ENCODE data around the gene DNAH14. TPM values are rescaled to one million over a fixed set of nuclear protein-coding genes. Genes with fewer than 3 reads are reported as not detected.
"Not testable (repeated sequence)": the region's sequence is repeated elsewhere in the genome, so short reads cannot be mapped to it uniquely, and the experiment has no call there.

Gene DNAH14
- total and polyA plus RNA-seq, 7 donors = 0.07 to 1.8 (median 0.82) TPM; not detected in 2

GRCh38 chr1:225228871-225229303 is 299.4 kb downstream of the DNAH14 start:
- no peak for DNase-seq
- no peak for TF ChIP-seq CTCF (IDR thresholded peaks at IDR 0.05)
- Histone ChIP-seq H3K4me1 (no peaks in the 10 kb centered on the region), H3K27me3 (ENCODE audit: insufficient read depth in 3 of 3, low read length in 2 of 3) (no peaks in the 10 kb centered on the region), H3K36me3 (ENCODE audit: insufficient read depth in 1 of 2, low read depth in 1 of 2) (no peaks in the 10 kb centered on the region), H3K4me3 (no peak overlapping the region), H3K9me3 (peaks cover 3% of the 10 kb centered on the region), H3K27ac (no peak overlapping the region)
- WGBS, 3 donors = 83 to 90% (median 84%) methylated on average over 8 of the region's 8 CpGs
- intact Hi-C loops (cut with DNase I) = no loop called here
- no peak for ATAC-seq

- H3K4me3 ChIP-seq; DNase-seq; H3K27ac ChIP-seq; H3K9me3 ChIP-seq; H3K36me3 ChIP-seq (ENCODE audit: insufficient read depth in 1 of 2, low read depth in 1 of 2); ATAC-seq; intact Hi-C loops (cut with DNase I); H3K4me1 ChIP-seq; H3K27me3 ChIP-seq (ENCODE audit: insufficient read depth in 3 of 3, low read length in 2 of 3): not testable (repeated sequence)
Measured at GRCh38 chr1:225229429-225229828, 300.0 kb downstream of the DNAH14 start.

GRCh38 chr1:225230483-225230882 is 301.0 kb downstream of the DNAH14 start:
- no peak for ATAC-seq
- no peak overlapping the region for H3K4me3 ChIP-seq

GRCh38 chr1:225232930-225233329 is 303.5 kb downstream of the DNAH14 start:
- ATAC-seq; intact Hi-C loops (cut with DNase I); H3K27me3 ChIP-seq (ENCODE audit: insufficient read depth in 3 of 3, low read length in 2 of 3); H3K27ac ChIP-seq; H3K4me3 ChIP-seq; H3K9me3 ChIP-seq; H3K36me3 ChIP-seq (ENCODE audit: insufficient read depth in 1 of 2, low read depth in 1 of 2); H3K4me1 ChIP-seq; DNase-seq: not testable (repeated sequence)
- WGBS, 3 donors = 51 to 91% (median 54%) methylated on average over 1 of the region's 1 CpG

More at GRCh38 chr1:225230483-225230882, 301.0 kb downstream of the DNAH14 start:
- Histone ChIP-seq H3K27ac (no peak overlapping the region), H3K9me3 (peaks cover 3% of the 10 kb centered on the region), H3K4me1 (no peaks in the 10 kb centered on the region), H3K27me3 (ENCODE audit: insufficient read depth in 3 of 3, low read length in 2 of 3) (no peaks in the 10 kb centered on the region), H3K36me3 (ENCODE audit: insufficient read depth in 1 of 2, low read depth in 1 of 2) (no peaks in the 10 kb centered on the region)
- DNase-seq = no peak
- TF ChIP-seq CTCF (IDR thresholded peaks at IDR 0.05) = no peak
- 44 to 75% (median 66%) methylated on average over 2 of the region's 2 CpGs for WGBS, 3 donors
- intact Hi-C loops (cut with DNase I) = no loop called here

GRCh38 chr1:225242611-225243010 is 313.1 kb downstream of the DNAH14 start:
- no peak overlapping the region for H3K27ac ChIP-seq
- 85 to 96% (median 86%) methylated on average over 3 of the region's 3 CpGs for WGBS, 3 donors
- no peaks in the 10 kb centered on the region for H3K36me3 ChIP-seq (ENCODE audit: insufficient read depth in 1 of 2, low read depth in 1 of 2)
- no peaks in the 10 kb centered on the region for H3K4me1 ChIP-seq
- no peak for ATAC-seq
- no peak for DNase-seq
- H3K27me3 ChIP-seq (ENCODE audit: insufficient read depth in 3 of 3, low read length in 2 of 3) = no peaks in the 10 kb centered on the region
- no peak for TF ChIP-seq CTCF (IDR thresholded peaks at IDR 0.05)
- intact Hi-C loops (cut with DNase I) = no loop called here
- no peaks in the 10 kb centered on the region for H3K9me3 ChIP-seq
- H3K4me3 ChIP-seq = no peak overlapping the region

GRCh38 chr1:225250432-225250831 is 321.0 kb downstream of the DNAH14 start:
- intact Hi-C loops (cut with DNase I) = no loop called here
- TF ChIP-seq CTCF (IDR thresholded peaks at IDR 0.05) = no peak
- ATAC-seq (no peak), DNase-seq (no peak)
- no peaks in the 10 kb centered on the region for H3K36me3 ChIP-seq (ENCODE audit: insufficient read depth in 1 of 2, low read depth in 1 of 2)
- WGBS, 3 donors = 65 to 70% (median 66%) methylated on average over 4 of the region's 4 CpGs
- no peaks in the 10 kb centered on the region for H3K27me3 ChIP-seq (ENCODE audit: insufficient read depth in 3 of 3, low read length in 2 of 3)
- no peak overlapping the region for H3K4me3 ChIP-seq
- H3K4me1 ChIP-seq = no peaks in the 10 kb centered on the region
- H3K27ac ChIP-seq = no peak overlapping the region
- H3K9me3 ChIP-seq = peaks cover 3% of the 10 kb centered on the region

Measured in psoas muscle (tissue), 8 donors.